Measurements from ENCODE around the gene ALG11.

ALG11 gene

DNA sequence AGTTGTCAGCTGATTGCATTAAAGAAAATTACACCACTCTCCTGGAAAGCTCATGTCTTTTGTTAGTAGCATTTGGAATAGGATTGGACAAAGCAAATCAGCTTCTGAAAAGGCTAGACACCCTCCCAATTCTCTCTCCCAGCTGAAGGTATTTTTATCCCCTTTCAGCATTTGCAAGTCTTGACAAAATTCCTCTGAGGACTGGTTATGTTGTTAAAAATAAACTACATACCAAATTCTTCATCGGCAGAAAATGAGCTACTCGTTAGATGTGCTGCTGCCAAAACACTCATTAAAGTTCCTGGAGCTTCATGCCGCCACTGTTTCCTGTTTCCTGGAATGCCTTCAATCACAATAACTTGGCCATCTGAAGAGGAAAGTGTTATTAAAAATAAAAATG lies 49.4 kb downstream of the ALG11 start:
- ChIA-PET POLR2A (no interaction called here), CTCF (interaction anchor here (0.7 kb wide), 1 partner anchor 13 kb away, joined by 3 read pairs; no protein-coding TSS in a partner anchor)

DNA sequence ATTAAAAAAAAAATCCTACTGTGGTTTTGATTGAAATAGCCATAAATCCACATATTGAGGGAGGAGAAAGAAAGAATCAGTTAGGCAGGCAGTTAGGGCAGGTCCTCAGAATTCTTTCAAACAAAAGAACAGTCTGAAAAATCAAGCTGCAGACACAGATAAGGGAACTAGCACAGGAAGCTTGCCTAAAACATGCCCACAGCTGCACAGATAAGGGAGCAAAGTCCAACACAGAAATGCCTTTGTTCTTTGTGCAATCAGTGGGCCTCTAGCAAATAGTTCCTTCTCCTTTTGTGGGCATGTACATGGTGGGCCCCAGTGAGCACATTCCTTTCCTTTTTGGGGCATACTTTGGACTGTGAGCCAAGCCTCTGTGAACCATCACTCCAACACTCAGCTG lies 55.0 kb downstream of the ALG11 start:
- no peak overlapping the region for H3K27ac ChIP-seq (ENCODE audit: insufficient read depth in 1 of 2, low read depth in 1 of 2, low read length in 2 of 2, poor library complexity in 1 of 2, severe bottlenecking in 2 of 2)
- H3K4me1 ChIP-seq (ENCODE audit: control extremely low read depth in 1 of 4, control insufficient read depth in 4 of 4, insufficient read depth in 4 of 4, low read length in 3 of 4) = no peaks in the 10 kb centered on the region
- ChIA-PET CTCF (no interaction called here), POLR2A (no interaction called here)
- H3K9me3 ChIP-seq (ENCODE audit: control extremely low read depth in 1 of 5, control insufficient read depth in 4 of 5, insufficient read depth in 2 of 5, low read depth in 1 of 5, low read length in 4 of 5) = peaks cover 7 to 46% (median 13%) of the 10 kb centered on the region in 5 experiments
- H3K4me3 ChIP-seq (ENCODE audit: control insufficient read depth in 1 of 7, extremely low read depth in 1 of 7, insufficient read depth in 4 of 7, low read depth in 2 of 7, low read length in 6 of 7) = no peak overlapping the region
- no peaks in the 10 kb centered on the region for H3K27me3 ChIP-seq (replicated peaks in 2 of 5; ENCODE audit: control insufficient read depth in 4 of 5, insufficient read depth in 5 of 5, low read length in 4 of 5)
- peak; percentile 36 to 71 (median 57) for DNase-seq
- H3K36me3 ChIP-seq (ENCODE audit: control insufficient read depth in 4 of 4, insufficient read depth in 4 of 4, low read length in 3 of 4) = no peaks in the 10 kb centered on the region

More for the DNA sequence above, 49.4 kb downstream of the ALG11 start:
- no CpG with 5 or more reads among the region's 3 CpGs for WGBS (ENCODE audit: insufficient coverage)
- no peaks in the 10 kb centered on the region for H3K36me3 ChIP-seq (ENCODE audit: control insufficient read depth in 4 of 4, insufficient read depth in 4 of 4, low read length in 3 of 4)
- no peak overlapping the region for H3K4me3 ChIP-seq (ENCODE audit: control insufficient read depth in 1 of 7, extremely low read depth in 1 of 7, insufficient read depth in 4 of 7, low read depth in 2 of 7, low read length in 6 of 7)
- H3K4me1 ChIP-seq (ENCODE audit: control extremely low read depth in 1 of 4, control insufficient read depth in 4 of 4, insufficient read depth in 4 of 4, low read length in 3 of 4) = peaks cover 0 to 3% (median 0%) of the 10 kb centered on the region in 4 experiments
- no peaks in the 10 kb centered on the region for H3K27me3 ChIP-seq (replicated peaks in 2 of 5; ENCODE audit: control insufficient read depth in 4 of 5, insufficient read depth in 5 of 5, low read length in 4 of 5)
- H3K9me3 ChIP-seq (ENCODE audit: control extremely low read depth in 1 of 5, control insufficient read depth in 4 of 5, insufficient read depth in 2 of 5, low read depth in 1 of 5, low read length in 4 of 5) = peaks cover 0 to 11% (median 5%) of the 10 kb centered on the region in 5 experiments
- no peak for DNase-seq
- H3K27ac ChIP-seq (ENCODE audit: insufficient read depth in 1 of 2, low read depth in 1 of 2, low read length in 2 of 2, poor library complexity in 1 of 2, severe bottlenecking in 2 of 2) = no peak overlapping the region

GRCh38 chr13:52070929-52071523 lies 58.8 kb downstream of the ALG11 start:
- Histone ChIP-seq H3K36me3 (ENCODE audit: control insufficient read depth in 4 of 4, insufficient read depth in 4 of 4, low read length in 3 of 4) (no peaks in the 10 kb centered on the region), H3K4me1 (ENCODE audit: control extremely low read depth in 1 of 4, control insufficient read depth in 4 of 4, insufficient read depth in 4 of 4, low read length in 3 of 4) (no peaks in the 10 kb centered on the region), H3K9me3 (ENCODE audit: control extremely low read depth in 1 of 5, control insufficient read depth in 4 of 5, insufficient read depth in 2 of 5, low read depth in 1 of 5, low read length in 4 of 5) (peaks cover 3 to 37% (median 13%) of the 10 kb centered on the region in 5 experiments), H3K27ac (ENCODE audit: insufficient read depth in 1 of 2, low read depth in 1 of 2, low read length in 2 of 2, poor library complexity in 1 of 2, severe bottlenecking in 2 of 2) (no peak overlapping the region), H3K27me3 (replicated peaks in 2 of 5; ENCODE audit: control insufficient read depth in 4 of 5, insufficient read depth in 5 of 5, low read length in 4 of 5) (no peaks in the 10 kb centered on the region), H3K4me3 (ENCODE audit: control insufficient read depth in 1 of 7, extremely low read depth in 1 of 7, insufficient read depth in 4 of 7, low read depth in 2 of 7, low read length in 6 of 7) (no peak overlapping the region)
- DNase-seq = peak; percentile 14 to 54 (median 47)
- CTCF ChIA-PET = interaction anchor here (1.5 kb wide), 1 partner anchor 33 kb away, joined by 5 read pairs; no protein-coding TSS in a partner anchor
- whole genome bisulfite sequencing (ENCODE audit: insufficient coverage) = 80% methylated on average over 1 of the region's 1 CpG
- POLR2A ChIA-PET = no interaction called here

Measured in common myeloid progenitor, CD34-positive (primary cell).